Fibroblast of the conjunctiva (primary cell): Measurements from ENCODE around the gene HOXD9.

Experiments used
- DNase-seq: peaks from one replicate; pipeline ENCODE4 v3.0.0-alpha.2; 2010; ENCODE audit warnings: low read depth

HOXD9 gene

DNA sequence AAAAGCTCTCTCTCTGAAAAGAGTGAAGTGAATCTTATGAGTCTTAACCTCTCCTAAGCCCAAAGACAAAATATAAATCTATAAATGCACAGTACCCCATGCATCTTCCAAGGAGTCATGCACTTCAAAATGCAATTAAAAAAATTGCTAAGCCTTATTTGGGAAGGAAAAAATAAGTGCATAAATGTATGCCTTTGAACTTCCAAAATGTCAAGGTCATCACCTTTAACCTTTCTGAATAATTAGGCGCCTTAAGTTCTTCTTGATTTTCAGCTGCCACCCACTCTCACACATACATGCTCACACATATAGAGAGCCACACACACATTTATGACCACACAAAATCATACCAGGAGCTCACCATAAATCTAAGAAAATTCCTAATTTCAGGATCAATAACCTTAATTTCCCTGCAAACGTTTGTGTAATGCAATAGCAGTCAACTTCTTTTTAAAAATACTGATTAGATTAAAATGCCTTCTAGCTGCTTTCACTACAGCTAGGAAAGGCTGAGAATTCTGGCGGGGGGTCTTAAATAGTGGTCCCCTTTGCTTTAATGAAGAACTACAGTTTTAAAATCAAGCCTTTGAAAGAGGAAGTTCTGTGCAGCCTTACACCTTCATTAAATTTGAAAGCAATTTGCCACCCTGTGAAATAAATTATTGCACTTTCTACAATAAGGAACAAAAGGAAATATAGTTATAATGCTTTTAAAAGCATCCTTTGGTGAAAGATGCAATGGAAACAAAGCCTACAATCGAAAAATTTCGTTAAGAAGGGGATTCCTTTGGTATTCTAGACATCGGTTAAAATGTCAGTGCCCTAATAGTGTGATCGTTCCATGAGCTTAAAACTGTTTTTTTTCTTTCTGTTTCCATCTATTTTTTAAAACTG is 11.9 kb upstream of the HOXD9 start:
- no peak for DNase-seq

DNA sequence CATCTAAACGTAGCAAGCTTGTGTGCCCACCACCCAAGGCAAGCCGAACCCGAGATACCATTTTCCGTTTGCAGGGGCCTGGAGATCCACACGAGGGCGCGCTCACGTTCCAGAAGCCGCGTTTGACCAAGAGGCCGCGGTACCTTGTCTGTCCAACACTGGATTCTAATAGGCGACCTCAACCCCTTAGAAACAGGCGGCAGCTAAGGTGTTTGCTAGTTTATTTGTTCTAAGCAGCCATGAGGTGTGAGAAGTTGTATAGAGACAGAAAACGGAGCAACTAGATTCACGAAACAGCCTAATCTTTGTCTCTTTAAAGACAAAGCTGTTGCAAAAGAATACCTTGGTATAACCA is 11.2 kb upstream of the HOXD9 start:
- no peak for DNase-seq

DNA sequence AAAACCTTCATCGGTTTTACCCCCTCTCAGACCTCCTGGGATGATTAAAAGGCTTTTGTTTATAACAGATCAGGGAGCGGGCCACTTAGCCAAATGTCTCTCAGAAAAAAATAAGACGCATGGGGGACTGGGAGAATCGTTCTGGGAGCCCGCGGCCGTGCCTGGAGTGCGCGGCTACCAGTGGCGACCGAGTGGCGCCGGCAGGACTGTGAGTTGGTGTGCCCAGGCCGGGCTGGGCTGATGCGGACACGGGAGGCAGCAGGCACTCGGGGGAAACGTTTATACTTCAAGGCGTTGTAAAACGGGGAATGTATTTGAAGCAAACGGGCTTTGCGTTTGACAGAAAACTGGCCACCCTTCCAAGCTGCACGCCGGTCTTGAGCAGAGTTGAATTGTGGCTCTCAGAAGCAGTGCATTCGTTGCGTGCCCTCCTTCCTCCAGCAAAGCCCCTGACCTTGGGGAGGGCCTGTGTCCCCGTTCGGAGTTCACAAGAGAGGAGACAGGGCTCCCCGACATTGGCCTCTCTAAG is 10.6 kb upstream of the HOXD9 start:
- no peak for DNase-seq

DNA sequence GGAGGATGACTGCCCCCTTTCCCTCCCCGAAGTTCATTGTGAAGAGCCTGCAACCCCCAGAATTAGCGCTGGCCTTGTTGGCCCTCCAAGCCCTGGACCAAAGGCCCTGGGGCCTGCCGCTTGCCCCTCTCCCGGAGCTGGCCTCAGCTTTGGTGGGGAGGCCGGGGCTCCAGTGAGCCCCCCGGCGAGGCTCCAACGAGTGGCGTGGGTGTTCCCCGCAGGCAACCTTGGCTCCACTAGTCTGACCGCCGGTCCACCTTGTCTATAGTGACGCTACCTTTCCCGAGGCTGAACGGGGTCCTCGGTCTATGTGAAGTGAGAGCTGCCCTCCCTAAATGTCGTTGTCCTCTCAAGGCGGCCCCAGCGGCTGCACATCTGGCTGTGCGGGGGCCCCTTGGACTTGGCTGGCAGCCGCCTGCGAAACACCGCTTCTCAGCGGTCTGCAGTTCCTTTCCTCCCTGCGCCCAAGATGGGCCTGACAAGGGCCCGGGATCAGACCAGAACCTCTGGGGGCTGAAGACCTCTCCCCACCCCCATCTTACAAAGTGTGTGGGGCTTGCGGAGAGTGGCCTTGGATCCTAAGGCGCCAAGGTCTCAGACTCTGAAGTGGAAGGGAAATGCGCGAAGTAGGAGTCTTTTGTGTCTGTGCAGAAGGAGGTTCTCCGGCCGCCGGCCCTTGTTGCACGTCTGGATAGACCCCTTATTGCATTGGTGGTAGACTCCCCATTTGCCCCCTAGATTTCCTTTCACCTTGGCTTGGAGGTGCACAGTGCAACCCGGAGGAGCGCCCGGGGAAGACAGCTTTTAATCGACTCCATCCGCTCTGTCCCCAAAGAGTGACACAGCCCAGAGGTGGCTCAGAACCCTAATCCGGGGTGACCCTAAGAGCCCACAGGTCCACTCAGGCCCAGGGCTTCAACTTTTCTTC is 9.9 kb upstream of the HOXD9 start:
- DNase-seq = no peak

DNA sequence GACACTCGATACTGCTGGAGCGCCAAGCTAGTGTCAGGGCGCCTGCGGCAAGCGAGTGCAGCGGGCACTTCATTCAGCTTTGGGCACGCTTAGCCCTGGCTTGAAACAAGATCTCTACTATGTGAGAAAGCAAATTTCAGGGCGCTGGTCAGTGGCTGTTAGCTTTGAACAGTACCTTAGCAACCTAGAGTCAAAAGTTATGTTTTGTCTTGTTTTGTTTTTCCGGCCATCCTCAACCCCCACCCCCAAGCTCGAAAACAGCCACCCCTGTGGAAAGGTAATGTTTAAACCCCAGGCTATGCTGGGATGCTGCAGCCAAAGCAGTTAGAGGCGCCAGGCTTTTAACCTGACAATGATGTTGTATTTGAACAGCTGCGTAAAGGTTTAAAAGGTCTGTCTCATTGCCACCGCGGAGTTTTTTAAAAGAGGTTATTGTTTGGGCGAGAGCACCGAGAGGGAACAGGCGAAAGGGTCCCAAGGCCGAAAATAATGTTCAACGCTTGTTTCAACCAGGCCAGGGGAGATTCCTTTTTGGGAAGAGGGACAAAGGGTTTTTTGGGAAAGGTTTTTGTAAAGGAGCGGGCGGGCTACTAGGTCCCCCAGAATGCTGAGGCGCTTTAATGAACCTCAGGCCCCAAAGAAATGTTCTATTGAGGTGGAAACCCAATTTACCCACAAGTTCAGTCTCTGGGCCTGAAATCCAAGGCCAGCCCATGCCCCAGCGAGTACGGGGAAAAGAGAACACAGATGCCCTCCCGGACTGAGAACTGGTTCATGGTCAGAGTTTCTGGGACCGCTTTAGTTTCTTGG is 8.2 kb upstream of the HOXD9 start:
- DNase-seq = no peak

DNA sequence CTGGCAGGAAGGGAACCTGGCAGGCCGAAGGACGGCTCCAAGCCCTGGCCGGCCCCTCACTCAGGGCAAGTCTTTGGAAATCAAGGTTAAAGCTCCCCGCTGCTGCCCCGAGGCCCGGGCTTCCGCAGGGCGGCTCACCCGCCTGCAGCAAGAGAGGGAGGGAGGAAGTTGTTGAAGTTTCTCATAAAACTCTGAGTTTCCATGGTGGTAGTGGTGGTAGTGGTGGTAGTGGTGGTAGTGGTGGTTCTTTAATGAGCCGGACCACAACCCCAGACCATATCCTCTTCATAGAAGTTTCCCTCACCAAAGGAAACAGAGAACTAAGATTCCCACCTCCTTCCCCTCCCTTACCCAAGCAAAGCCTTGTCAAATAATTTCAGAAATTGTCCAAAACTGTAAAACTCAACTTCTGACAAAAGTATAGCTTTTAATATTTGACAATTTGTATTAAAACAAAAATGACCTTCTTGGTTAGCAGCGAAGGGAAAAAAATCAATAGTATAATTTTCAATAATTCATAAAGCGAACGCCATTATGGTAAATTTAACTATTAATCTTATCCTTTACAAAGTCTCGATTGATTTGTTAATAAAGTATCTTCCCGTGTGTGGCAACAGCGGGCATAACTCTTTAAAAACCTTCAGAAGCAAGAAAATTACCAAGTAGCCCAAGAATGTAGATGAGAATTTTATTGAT is 7.4 kb upstream of the HOXD9 start:
- DNase-seq = no peak

DNA sequence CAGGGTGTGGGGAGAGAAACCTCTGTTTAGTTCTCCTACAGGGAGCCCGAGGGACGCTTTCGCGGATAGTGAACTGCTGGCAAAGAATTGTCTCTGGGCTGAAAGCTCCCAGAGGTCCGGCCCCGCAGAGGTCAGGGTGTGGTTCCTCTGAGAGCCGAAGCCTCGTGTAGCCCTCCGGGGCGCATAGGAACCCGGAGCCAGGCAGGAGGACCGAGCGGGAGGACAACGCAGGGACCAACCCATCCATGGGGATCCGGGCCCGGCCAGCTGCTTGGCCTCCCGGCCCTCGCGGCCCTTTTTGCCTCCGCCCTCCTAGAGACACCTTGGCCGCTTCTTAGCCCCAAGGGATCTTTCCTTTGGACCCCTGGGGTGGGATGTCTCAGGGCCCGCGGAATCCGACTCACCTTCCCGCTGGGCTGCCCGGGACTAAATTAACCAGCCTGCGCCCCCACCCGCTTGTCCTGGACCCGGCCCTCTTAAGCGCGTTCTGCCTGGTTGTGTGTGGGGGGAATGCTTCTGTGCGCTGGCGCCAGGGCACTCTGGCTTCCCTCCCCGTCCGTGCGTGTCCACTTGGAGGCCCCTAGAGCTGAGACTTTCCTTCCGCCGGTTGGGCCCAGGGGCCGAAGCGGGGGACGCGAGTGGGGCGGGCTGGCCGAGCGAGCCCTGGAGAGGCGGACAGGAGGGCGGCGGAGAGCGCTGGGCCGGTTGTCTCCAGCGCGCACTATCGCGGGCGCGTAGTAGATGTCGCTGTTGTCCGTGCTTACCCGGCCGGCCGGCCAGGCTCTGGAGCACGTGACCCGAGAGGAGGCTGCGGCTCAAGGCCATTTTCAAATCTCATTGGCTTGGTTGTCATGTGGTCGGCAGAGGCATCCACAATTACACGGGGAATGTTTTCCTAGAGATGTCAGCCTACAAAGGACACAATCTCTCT is 6.4 kb upstream of the HOXD9 start, which contains the start of gene HOXD10:
Gene HOXD10 (plus strand): TSS at position 896 of the 931 bp plus-strand sequence. CDS start 56 bp downstream, outside the sequence.
- no peak for DNase-seq

DNA sequence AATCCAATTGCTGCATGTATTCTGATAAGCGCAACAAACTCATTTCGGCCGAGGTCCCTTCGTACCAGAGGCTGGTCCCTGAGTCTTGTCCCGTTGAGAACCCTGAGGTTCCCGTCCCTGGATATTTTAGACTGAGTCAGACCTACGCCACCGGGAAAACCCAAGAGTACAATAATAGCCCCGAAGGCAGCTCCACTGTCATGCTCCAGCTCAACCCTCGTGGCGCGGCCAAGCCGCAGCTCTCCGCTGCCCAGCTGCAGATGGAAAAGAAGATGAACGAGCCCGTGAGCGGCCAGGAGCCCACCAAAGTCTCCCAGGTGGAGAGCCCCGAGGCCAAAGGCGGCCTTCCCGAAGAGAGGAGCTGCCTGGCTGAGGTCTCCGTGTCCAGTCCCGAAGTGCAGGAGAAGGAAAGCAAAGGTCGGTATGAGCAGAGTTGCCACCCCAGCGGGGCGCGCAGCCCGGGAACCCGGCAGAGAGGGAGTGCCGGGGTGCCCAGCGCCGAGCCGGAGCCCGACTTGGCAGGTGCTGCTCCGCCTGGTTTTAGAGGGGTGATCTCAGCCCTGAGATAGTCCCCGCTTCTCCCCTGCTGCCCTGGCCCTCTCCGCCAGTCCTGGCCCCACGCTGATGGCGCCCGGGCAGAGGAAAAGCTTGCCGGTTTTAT is 5.2 kb upstream of the HOXD9 start:
- DNase-seq = no peak

DNA sequence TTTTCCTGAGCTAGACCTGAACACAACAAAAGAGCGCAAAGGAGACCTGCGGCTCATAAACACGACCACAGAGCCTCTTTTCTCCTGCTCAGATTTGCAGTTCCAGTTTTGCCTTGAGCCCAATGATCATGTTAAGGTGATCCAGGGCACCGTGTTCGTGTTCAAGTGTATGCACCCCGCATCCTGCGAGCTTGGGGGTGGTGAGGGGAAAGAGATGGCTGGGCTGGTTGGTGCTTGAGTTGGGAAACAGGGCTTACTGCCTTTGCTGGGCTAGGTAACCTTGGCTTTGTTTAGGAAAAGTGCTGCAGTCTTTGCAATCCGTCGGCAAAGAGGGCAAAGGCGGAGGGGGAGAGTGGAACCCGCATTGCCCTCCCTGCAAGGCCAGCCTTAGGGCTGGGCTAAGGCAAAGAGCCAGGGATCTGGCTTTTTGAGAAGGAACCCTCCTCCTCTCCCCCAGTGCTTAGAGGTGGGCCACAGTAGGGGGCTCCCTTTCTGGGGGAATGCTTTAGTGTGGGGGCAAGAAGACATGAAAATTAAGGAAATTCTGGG is 4.6 kb upstream of the HOXD9 start:
- DNase-seq = no peak

DNA sequence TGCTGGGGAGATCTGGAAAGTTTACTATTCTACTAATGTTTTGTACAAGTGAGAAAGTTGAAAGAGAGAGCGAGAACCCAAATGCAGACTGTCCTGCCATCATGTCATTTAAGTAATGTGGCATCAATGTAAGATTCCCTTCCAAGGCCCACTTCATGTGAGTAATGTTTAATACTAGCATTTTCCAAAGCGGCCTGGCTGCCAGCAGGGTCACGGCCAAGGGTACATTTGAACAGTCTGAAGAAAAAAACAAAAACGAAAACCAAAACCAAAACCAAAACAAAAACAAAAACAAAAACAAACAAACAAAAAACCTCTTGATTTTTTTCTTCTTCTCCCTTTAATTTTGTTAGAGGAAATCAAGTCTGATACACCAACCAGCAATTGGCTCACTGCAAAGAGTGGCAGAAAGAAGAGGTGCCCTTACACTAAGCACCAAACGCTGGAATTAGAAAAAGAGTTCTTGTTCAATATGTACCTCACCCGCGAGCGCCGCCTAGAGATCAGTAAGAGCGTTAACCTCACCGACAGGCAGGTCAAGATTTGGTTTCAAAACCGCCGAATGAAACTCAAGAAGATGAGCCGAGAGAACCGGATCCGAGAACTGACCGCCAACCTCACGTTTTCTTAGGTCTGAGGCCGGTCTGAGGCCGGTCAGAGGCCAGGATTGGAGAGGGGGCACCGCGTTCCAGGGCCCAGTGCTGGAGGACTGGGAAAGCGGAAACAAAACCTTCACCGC is 3.7 kb upstream of the HOXD9 start:
- DNase-seq = no peak

DNA sequence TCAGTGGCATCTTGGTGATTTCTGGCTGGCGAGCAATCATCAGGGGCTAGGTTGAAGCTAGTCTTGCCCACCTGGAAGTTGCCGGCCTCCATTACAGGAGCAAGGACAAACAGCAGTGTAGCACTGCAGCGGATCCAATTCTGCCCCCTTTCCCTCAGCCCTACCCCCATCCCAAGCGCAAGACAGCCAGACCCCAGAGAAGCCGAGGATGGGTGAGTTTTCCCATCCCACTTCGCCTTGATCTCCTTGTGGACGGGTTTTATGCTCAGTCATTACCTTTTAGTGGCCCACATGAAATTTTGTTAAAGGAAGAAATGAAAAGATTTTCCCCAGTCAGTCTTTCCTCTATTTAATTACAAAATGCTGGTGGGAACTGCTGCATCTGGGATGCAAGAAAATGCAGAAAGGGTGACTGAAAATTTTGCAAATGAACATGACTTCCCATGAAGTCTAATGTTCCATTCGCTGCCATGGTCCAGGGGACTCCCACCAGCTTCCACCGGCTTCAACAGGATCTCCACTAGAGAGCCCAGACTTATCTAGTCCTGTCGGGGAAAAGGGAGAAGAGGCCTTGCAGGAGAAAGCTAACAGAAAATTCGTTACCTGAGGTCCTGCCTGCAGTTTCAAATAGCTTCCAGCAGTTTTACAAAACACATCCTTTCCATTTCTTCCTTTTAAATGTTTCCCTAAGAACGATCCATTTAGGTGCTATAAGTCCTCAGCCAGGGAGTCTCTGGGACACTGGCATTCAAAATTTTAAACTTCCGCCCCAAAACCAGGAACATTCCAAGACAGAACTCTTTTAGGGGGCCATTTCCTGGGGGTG is 1.9 kb upstream of the HOXD9 start:
- no peak for DNase-seq

DNA sequence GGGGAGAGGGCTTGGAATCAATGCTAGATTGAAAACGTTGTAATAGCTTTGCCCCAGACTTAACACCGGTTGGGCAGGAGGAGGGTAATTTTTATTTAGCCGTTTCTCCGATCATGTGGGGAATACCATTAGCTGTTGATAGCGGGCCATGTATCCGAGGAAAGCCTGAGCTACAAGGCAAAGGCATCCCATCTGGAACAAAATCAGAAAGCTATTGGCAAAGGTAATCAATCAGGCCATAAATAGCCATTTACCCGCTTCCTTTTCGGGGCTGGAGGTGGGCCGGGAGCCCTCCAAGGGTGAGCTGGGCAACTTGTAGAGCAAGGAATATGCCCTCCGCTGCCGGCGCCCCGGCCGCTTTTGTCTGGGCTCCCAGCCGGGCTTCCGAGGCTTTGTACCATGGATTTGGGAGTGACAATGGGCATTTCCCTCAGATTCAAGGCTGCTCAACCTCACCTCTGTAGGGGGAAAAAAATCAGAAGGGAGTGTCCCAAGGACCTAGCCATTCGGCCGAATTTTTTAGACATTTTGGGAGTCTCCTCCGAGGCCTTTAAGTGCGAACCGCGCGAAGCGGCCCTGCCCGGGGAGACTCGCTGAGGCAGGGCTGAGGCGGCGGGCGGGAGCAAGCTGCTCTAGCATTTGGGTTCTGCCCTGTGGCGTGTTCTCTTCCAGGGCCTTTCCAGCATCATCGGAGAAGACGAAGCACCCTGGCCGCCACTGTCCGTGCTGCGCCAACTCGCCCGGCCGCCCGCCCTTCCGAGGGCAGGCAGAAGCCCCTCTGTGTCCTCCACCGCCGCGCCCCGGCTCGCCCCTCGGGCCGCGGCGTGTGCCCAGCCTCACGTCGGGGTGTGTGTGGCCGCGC is 1.1 kb upstream of the HOXD9 start:
- DNase-seq = no peak

DNA sequence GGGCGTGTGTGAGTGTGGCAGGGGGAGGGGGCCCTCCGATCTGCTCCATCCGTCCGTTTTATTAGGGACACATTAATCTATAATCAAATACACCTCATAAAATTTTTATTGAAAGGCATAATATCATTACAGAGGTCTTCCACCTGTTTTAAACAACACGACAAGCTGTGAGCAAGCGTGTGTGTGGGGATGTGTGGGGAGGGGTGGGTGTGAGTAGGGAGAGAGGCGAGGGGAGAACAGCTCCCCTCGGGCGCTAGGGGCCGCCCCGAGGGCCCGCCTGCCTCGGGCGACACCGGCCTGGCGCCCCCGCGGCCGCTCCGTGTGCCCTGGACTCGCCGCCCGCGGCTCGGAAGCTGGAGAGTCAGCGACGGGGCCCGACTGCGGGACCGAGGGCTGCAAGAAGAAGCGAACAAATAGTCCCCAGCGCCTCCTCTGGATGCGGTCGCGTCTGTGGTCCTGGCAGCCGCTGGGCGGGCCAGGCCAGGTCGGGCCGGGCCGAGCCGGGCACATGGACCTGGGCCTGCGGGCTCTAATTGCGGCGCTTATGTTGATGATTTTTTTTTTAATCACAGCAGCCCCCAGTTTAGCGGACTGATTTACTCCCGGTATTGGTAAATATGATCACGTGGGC is 352 bp upstream of the HOXD9 start:
- DNase-seq = no peak

DNA sequence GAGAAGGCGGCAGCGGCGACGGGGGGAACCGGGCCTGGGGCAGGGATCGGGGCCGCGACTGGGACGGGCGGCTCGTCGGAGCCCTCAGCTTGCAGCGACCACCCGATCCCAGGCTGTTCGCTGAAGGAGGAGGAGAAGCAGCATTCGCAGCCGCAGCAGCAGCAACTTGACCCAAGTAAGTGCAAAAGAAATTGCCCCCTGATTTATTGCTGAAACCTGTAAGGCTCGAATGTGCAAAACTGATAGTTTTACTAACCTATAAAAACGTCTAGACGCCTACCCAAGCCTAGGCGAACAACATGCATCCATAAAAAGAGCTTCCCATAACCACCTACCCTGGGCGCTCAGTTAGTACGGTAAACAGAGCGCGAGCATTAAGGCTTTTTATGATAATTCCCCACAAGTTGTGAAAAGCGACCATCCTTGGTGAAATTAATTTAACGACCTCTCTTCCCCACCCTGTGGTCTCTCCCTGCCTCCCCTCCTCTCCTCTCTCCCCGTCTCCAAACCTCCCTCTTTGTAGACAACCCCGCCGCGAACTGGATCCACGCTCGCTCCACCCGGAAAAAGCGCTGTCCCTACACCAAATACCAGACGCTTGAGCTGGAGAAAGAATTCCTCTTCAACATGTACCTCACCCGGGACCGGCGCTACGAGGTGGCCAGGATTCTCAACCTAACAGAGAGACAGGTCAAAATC is 1.0 kb downstream of the HOXD9 start:
- no peak for DNase-seq

DNA sequence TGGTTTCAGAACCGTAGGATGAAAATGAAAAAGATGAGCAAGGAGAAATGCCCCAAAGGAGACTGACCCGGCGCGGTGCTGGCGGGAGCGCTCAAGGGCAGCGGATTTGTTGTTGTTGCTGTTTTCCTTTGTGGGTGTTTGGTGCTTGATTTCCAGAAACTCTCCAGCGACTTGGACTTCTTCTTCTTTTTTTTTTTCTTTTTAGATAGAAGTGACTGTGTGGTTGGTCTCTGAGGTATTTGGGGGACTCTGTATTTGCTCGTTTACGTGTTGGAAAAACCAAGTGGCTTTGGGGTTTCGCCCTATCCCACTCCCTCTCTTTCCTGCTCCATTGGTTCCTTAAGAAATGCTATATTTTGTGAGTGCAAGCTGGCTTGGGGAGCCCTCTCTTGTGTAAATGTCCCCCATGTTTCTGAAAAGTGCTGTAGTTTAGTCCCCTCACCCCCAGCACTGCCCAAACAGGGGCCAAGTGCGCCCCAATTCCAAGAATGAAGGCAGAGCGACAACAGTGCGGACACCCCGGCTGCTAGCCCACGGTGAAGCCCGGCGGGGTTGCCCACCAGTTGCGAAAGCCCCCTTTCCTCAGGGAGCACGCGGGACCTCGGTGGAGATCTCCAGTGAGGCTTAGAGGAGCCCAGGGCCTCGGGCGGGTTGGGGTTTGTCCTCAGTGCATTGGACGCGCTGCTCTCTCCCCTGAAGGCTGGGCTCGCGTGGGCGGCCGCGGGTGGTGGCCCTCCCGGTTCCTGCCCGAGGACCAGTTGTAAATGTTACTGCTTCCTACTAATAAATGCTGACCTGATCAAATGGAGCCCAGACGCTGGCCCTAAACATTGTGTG is 1.8 kb downstream of the HOXD9 start:
- DNase-seq = no peak
